ENCODE results near the gene TK2. TPM values are rescaled to one million over a fixed set of nuclear protein-coding genes. Genes with fewer than 3 reads are reported as not detected.

Gene TK2
- total and polyA plus RNA-seq, 4 donors = 10.5 to 31.9 (median 21.0) TPM

DNA sequence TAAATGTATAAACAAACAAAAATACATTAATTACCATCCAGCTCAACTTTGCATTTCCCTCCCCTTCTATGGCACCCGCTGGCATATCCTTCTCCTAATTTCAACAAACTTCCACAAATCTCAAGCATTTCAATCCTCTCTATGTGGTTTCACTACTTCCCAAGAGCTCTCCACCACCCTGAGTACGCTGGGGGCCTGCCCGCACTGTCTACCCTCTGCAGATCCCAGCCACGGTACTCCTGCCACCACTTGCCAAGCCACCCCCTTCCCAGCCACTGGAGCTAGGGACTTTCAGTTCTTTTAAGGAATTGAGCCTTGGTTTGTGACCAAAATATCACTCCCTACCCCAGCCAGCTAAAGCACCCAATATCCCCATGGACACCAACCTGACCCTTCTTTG is 1.9 kb downstream of the TK2 start:
- Histone ChIP-seq H3K4me1 (ENCODE audit: control insufficient read depth in 4 of 4, insufficient read depth in 4 of 4, low read length in 3 of 4) (peaks cover 2 to 26% (median 21%) of the 10 kb centered on the region in 4 donors), H3K27ac (ENCODE audit: low read depth in 1 of 2, low read length in 2 of 2) (peak overlapping the region; percentile 90 to 94), H3K4me3 (ENCODE audit: low read depth in 1 of 3, low read length in 3 of 3) (no peak overlapping the region), H3K9me3 (ENCODE audit: control insufficient read depth in 4 of 4, low read length in 3 of 4) (no peaks in the 10 kb centered on the region), H3K27me3 (ENCODE audit: control insufficient read depth in 4 of 4, insufficient read depth in 4 of 4, low read length in 3 of 4) (no peaks in the 10 kb centered on the region), H3K9ac (ENCODE audit: low read depth in 1 of 2, low read length in 2 of 2) (no peak overlapping the region), H3K36me3 (ENCODE audit: control insufficient read depth in 4 of 4, insufficient read depth in 3 of 4, low read depth in 1 of 4, low read length in 3 of 4) (peaks cover 0 to 2% (median under 1%) of the 10 kb centered on the region in 4 donors)
- DNase-seq (ENCODE audit: low spot score) = no peak
- 94% methylated on average over 4 of the region's 4 CpGs for WGBS
- TF ChIP-seq EGR1 (IDR thresholded peaks at IDR 0.05; ENCODE audit: low read depth in 2 of 2) (no peak), RAD21 (IDR thresholded peaks at IDR 0.05) (no peak), FOXA2 (IDR thresholded peaks at IDR 0.05) (no peak), TAF1 (conservative IDR thresholded peaks at IDR 0.05) (no peak), HNF4A (conservative IDR thresholded peaks at IDR 0.05) (no peak), RXRA (IDR thresholded peaks at IDR 0.05) (no peak), FOXA1 (IDR thresholded peaks at IDR 0.05) (no peak), GABPA (IDR thresholded peaks at IDR 0.05 in 1 of 2, conservative IDR thresholded peaks at IDR 0.05 in 1 of 2) (no peak), SP1 (IDR thresholded peaks at IDR 0.05) (no peak)
- TF ChIP-seq, protein P1, sequence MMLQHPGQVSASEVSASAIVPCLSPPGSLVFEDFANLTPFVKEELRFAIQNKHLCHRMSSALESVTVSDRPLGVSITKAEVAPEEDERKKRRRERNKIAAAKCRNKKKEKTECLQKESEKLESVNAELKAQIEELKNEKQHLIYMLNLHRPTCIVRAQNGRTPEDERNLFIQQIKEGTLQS (IDR thresholded peaks at IDR 0.05) = no peak
- TF ChIP-seq, protein P2, sequence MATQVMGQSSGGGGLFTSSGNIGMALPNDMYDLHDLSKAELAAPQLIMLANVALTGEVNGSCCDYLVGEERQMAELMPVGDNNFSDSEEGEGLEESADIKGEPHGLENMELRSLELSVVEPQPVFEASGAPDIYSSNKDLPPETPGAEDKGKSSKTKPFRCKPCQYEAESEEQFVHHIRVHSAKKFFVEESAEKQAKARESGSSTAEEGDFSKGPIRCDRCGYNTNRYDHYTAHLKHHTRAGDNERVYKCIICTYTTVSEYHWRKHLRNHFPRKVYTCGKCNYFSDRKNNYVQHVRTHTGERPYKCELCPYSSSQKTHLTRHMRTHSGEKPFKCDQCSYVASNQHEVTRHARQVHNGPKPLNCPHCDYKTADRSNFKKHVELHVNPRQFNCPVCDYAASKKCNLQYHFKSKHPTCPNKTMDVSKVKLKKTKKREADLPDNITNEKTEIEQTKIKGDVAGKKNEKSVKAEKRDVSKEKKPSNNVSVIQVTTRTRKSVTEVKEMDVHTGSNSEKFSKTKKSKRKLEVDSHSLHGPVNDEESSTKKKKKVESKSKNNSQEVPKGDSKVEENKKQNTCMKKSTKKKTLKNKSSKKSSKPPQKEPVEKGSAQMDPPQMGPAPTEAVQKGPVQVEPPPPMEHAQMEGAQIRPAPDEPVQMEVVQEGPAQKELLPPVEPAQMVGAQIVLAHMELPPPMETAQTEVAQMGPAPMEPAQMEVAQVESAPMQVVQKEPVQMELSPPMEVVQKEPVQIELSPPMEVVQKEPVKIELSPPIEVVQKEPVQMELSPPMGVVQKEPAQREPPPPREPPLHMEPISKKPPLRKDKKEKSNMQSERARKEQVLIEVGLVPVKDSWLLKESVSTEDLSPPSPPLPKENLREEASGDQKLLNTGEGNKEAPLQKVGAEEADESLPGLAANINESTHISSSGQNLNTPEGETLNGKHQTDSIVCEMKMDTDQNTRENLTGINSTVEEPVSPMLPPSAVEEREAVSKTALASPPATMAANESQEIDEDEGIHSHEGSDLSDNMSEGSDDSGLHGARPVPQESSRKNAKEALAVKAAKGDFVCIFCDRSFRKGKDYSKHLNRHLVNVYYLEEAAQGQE (IDR thresholded peaks at IDR 0.05) = no peak

DNA sequence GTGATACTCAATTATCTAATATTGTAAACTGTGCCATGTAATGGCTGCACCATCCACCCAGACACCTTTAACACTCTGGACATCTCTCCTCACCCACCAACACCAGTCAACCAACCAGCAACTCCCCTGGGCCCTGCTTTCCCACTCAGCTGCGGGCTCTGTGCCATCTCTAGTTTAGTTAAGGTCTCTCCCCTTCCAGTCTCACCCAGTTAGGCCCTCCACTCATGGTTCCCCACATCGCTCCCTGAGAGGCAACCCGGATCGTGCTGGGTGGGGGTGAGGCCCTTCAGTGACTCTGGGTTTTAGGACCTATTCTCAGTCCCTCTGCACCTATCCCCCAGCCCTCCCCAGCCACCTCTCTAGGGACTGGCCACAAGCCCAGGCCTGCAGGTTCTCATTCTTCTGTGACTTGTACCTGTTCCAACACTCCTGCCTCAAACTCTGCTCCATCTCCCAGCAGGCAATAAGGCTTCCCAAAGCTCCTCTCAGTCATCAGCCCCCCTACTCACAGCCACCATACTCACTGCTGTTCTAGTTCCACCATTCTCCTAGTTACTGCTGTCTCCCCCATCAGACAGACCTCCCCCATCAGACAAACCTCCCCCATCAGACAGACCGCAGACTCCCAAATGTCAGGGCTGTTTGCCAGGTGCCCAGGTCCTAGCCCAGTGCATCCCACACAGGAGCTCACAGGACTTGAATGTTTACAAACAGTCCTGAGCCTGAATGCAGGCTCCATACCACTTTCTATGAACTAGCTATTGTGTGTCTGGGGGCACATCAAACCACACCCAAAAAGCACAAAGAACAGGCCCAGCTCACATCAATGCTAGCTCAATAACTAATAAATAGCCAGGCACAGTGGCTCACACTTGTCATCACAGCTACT is 2.6 kb downstream of the TK2 start:
- Histone ChIP-seq H3K9ac (ENCODE audit: low read depth in 1 of 2, low read length in 2 of 2) (no peak overlapping the region), H3K4me1 (ENCODE audit: control insufficient read depth in 4 of 4, insufficient read depth in 4 of 4, low read length in 3 of 4) (peaks cover 2 to 20% (median 17%) of the 10 kb centered on the region in 4 donors), H3K36me3 (ENCODE audit: control insufficient read depth in 4 of 4, insufficient read depth in 3 of 4, low read depth in 1 of 4, low read length in 3 of 4) (peaks cover 0 to 4% (median under 1%) of the 10 kb centered on the region in 4 donors), H3K27ac (ENCODE audit: low read depth in 1 of 2, low read length in 2 of 2) (no peak overlapping the region), H3K9me3 (ENCODE audit: control insufficient read depth in 4 of 4, low read length in 3 of 4) (no peaks in the 10 kb centered on the region), H3K4me3 (ENCODE audit: low read depth in 1 of 3, low read length in 3 of 3) (no peak overlapping the region), H3K27me3 (ENCODE audit: control insufficient read depth in 4 of 4, insufficient read depth in 4 of 4, low read length in 3 of 4) (no peaks in the 10 kb centered on the region)
- DNase-seq (ENCODE audit: low spot score) = no peak
- WGBS = 95% methylated on average over 5 of the region's 5 CpGs
- TF ChIP-seq TAF1 (conservative IDR thresholded peaks at IDR 0.05) = no peak

DNA sequence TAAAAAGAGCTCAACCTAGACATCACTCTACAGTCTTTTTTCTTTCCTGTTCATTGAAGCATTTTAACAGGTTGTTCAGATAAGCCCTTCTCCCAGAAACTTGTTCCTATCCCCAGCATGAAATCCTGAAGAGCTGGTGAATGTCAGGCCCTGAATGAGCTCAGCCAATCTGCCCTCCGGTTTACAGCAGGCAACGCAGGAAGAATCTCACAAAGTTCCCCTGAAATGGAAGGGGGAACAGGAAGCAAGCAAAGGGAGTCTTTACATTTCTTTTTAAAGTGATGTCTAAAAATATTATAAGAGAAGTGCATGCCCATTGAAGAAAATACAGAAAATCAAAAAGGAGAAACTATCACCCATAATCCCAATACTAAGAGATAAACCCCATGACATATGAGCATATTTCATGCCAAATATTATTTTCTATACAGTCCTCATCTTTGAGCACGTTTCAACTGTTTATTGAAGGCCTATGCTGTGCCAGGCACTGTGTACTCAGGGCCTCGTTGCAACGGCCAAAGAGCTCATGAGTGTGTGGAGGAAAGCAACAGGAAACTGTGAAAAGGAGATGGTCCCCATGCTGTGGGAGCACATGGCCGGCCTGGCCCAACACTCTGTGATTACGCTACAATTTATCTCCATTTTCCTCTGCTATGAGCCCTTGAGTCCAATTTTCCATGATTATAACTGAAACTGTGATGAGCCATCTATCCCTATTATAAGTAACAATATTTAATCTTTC is 5.7 kb downstream of the TK2 start:
- Histone ChIP-seq H3K9ac (ENCODE audit: low read depth in 1 of 2, low read length in 2 of 2) (no peak overlapping the region), H3K27ac (ENCODE audit: low read depth in 1 of 2, low read length in 2 of 2) (no peak overlapping the region), H3K36me3 (ENCODE audit: control insufficient read depth in 4 of 4, insufficient read depth in 3 of 4, low read depth in 1 of 4, low read length in 3 of 4) (peaks cover 4 to 11% (median 7%) of the 10 kb centered on the region in 4 donors), H3K4me3 (ENCODE audit: low read depth in 1 of 3, low read length in 3 of 3) (no peak overlapping the region), H3K9me3 (ENCODE audit: control insufficient read depth in 4 of 4, low read length in 3 of 4) (no peaks in the 10 kb centered on the region), H3K27me3 (ENCODE audit: control insufficient read depth in 4 of 4, insufficient read depth in 4 of 4, low read length in 3 of 4) (no peaks in the 10 kb centered on the region), H3K4me1 (ENCODE audit: control insufficient read depth in 4 of 4, insufficient read depth in 4 of 4, low read length in 3 of 4) (peaks cover 0 to 10% (median 3%) of the 10 kb centered on the region in 4 donors)
- no peak for DNase-seq (ENCODE audit: low spot score)
- 76% methylated on average over 7 of the region's 7 CpGs for WGBS
- TF ChIP-seq HNF4G (IDR thresholded peaks at IDR 0.05) (no peak), FOXA1 (IDR thresholded peaks at IDR 0.05) (no peak), FOXA2 (IDR thresholded peaks at IDR 0.05) (no peak), HNF4A (conservative IDR thresholded peaks at IDR 0.05) (no peak), TAF1 (conservative IDR thresholded peaks at IDR 0.05) (no peak), YY1 (IDR thresholded peaks at IDR 0.05) (no peak), GABPA (IDR thresholded peaks at IDR 0.05 in 1 of 2, conservative IDR thresholded peaks at IDR 0.05 in 1 of 2) (no peak), RXRA (IDR thresholded peaks at IDR 0.05) (no peak)
- TF ChIP-seq, protein P1 (IDR thresholded peaks at IDR 0.05) = no peak
- TF ChIP-seq, protein P2 (IDR thresholded peaks at IDR 0.05) = no peak
- TF ChIP-seq, protein P3, sequence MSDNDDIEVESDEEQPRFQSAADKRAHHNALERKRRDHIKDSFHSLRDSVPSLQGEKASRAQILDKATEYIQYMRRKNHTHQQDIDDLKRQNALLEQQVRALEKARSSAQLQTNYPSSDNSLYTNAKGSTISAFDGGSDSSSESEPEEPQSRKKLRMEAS (IDR thresholded peaks at IDR 0.05) = no peak

Measured in liver (tissue), 9 donors.